Adipose tissue (tissue), 3 donors: ENCODE measurements around the gene CFAP65. TPM values are rescaled to one million over a fixed set of nuclear protein-coding genes. Genes with fewer than 3 reads are reported as not detected.

Source experiments
- H3K27ac ChIP-seq: one replicate; pipeline ENCODE4 v1.5.1; 2013; ENCODE audit warnings: low read depth, low read length
- WGBS, 3 donors: extraction: QIAGEN DNeasy Blood & Tissue Kit; methylation state at CpG; one replicate each; pipeline ENCODE4 v1.1.7; 2013; 5-methylcytosine and 5-hydroxymethylcytosine counted together
- polyA plus RNA-seq, 3 donors: library from polyadenylated mRNA; stranded (reverse); fragments of 200-250 nt; gene quantifications; one replicate each; pipeline ENCODE4 v1.2.3, GENCODE V29; 2013
- donor health status: healthy with polysubstance abuse.
- donor health status: Bipolar disorder and iron deficiency.
- donor health status: healthy.

Gene CFAP65
- polyA plus RNA-seq, 3 donors: 0.03 to 0.04 TPM; not detected in 1

- 0 to 6% (median 2%) methylated on average over 6 to 32 of the region's 32 CpGs for WGBS, 3 donors
- no peak within 1 kb of the TSS for H3K27ac ChIP-seq
Measured at GRCh38 chr2:218985021-218985324, 56.3 kb downstream of the CFAP65 start, which contains the start of gene FEV. Gene FEV, minus strand, starts transcription at chr2:218985184. Its CDS starts 109 bp downstream, at chr2:218985075.

GRCh38 chr2:218984239-218985020 is 56.9 kb downstream of the CFAP65 start:
- no peak overlapping the region for H3K27ac ChIP-seq
- 1 to 2% (median 1%) methylated on average over 49 to 50 of the region's 50 CpGs for WGBS, 3 donors

- no peak overlapping the region for H3K27ac ChIP-seq
- WGBS, 3 donors: 7 to 8% (median 8%) methylated on average over 10 of the region's 10 CpGs
Measured at GRCh38 chr2:218983934-218984238, 57.4 kb downstream of the CFAP65 start.

GRCh38 chr2:218983263-218983933 is 57.9 kb downstream of the CFAP65 start:
- H3K27ac ChIP-seq: no peak overlapping the region
- 7 to 12% (median 9%) methylated on average over 23 of the region's 23 CpGs for WGBS, 3 donors

- WGBS, 3 donors: 6 to 7% (median 7%) methylated on average over 28 of the region's 28 CpGs
- H3K27ac ChIP-seq: no peak overlapping the region
Measured at GRCh38 chr2:218982586-218983262, 58.6 kb downstream of the CFAP65 start.

GRCh38 chr2:218981881-218982585 is 59.3 kb downstream of the CFAP65 start:
- no peak overlapping the region for H3K27ac ChIP-seq
- WGBS, 3 donors: 1 to 3% (median 1%) methylated on average over 56 to 69 of the region's 69 CpGs

- H3K27ac ChIP-seq: no peak overlapping the region
- 2 to 4% (median 3%) methylated on average over 45 to 46 of the region's 46 CpGs for whole genome bisulfite sequencing, 3 donors
Measured at GRCh38 chr2:218981390-218981880, 59.9 kb downstream of the CFAP65 start.

- no peak overlapping the region for H3K27ac ChIP-seq
- 3 to 5% (median 4%) methylated on average over 21 to 26 of the region's 26 CpGs for WGBS, 3 donors
Measured at GRCh38 chr2:218980735-218981389, 60.5 kb downstream of the CFAP65 start.

- H3K27ac ChIP-seq: no peak overlapping the region
- WGBS, 3 donors: 2 to 4% (median 4%) methylated on average over 38 to 39 of the region's 39 CpGs
Measured at GRCh38 chr2:218979846-218980734, 61.2 kb downstream of the CFAP65 start.

- H3K27ac ChIP-seq: no peak overlapping the region
- WGBS, 3 donors: 54 to 68% (median 65%) methylated on average over 4 of the region's 4 CpGs
Measured at GRCh38 chr2:218975060-218975777, 66.1 kb downstream of the CFAP65 start.

GRCh38 chr2:218970894-218971293 is 70.4 kb downstream of the CFAP65 start:
- 12 to 34% (median 20%) methylated on average over 1 of the region's 1 CpG for WGBS, 3 donors

GRCh38 chr2:218964041-218964771 is 77.1 kb downstream of the CFAP65 start:
- WGBS, 3 donors: 23 to 40% (median 38%) methylated on average over 5 of the region's 5 CpGs
- H3K27ac ChIP-seq: no peak overlapping the region

More at GRCh38 chr2:218970894-218971293, 70.4 kb downstream of the CFAP65 start:
- H3K27ac ChIP-seq: no peak overlapping the region

- WGBS, 3 donors: 7 to 16% (median 14%) methylated on average over 5 of the region's 5 CpGs
Measured at GRCh38 chr2:218963601-218964000, 77.7 kb downstream of the CFAP65 start.

GRCh38 chr2:218962859-218963492 is 78.3 kb downstream of the CFAP65 start:
- H3K27ac ChIP-seq: no peak overlapping the region
- 1 to 4% (median 3%) methylated on average over 42 of the region's 42 CpGs for WGBS, 3 donors

More at GRCh38 chr2:218963601-218964000, 77.7 kb downstream of the CFAP65 start:
- H3K27ac ChIP-seq: no peak overlapping the region
